ENCODE measurements around the gene GLI3.

The GLI3 gene

GRCh38 chr7:42170724-42171123, 66.3 kb downstream of the GLI3 start:
- no peak overlapping the region for H3K27ac ChIP-seq

GRCh38 chr7:42168512-42168911, 68.5 kb downstream of the GLI3 start:
- no peak overlapping the region for H3K27ac ChIP-seq
- TF ChIP-seq CTCF (IDR thresholded peaks at IDR 0.05), result no peak
- TF ChIP-seq ZFX (IDR thresholded peaks at IDR 0.05; ENCODE audit: borderline replicate concordance), result no peak

More at GRCh38 chr7:42170724-42171123, 66.3 kb downstream of the GLI3 start:
- TF ChIP-seq CTCF (IDR thresholded peaks at IDR 0.05) (no peak), ZFX (IDR thresholded peaks at IDR 0.05; ENCODE audit: borderline replicate concordance) (no peak)

GRCh38 chr7:42167631-42168236, 69.3 kb downstream of the GLI3 start:
- TF ChIP-seq CTCF (IDR thresholded peaks at IDR 0.05), result no peak
- TF ChIP-seq ZFX (IDR thresholded peaks at IDR 0.05; ENCODE audit: borderline replicate concordance), result no peak
- H3K27ac ChIP-seq, result peak overlapping the region; percentile 3

- TF ChIP-seq ZFX (IDR thresholded peaks at IDR 0.05; ENCODE audit: borderline replicate concordance), result no peak
- no peak for TF ChIP-seq CTCF (IDR thresholded peaks at IDR 0.05)
- H3K27ac ChIP-seq, result peak overlapping the region; percentile 3
Observed at GRCh38 chr7:42167206-42167605, 69.8 kb downstream of the GLI3 start.

GRCh38 chr7:42164881-42165428, 72.1 kb downstream of the GLI3 start:
- H3K27ac ChIP-seq, result no peak overlapping the region
- TF ChIP-seq ZFX (IDR thresholded peaks at IDR 0.05; ENCODE audit: borderline replicate concordance) (no peak), CTCF (IDR thresholded peaks at IDR 0.05) (no peak)

GRCh38 chr7:42162560-42163325, 74.3 kb downstream of the GLI3 start:
- TF ChIP-seq ZFX (IDR thresholded peaks at IDR 0.05; ENCODE audit: borderline replicate concordance), result no peak
- TF ChIP-seq CTCF (IDR thresholded peaks at IDR 0.05), result no peak

GRCh38 chr7:42161719-42162118, 75.3 kb downstream of the GLI3 start:
- TF ChIP-seq ZFX (IDR thresholded peaks at IDR 0.05; ENCODE audit: borderline replicate concordance), result no peak
- TF ChIP-seq CTCF (IDR thresholded peaks at IDR 0.05), result no peak
- H3K27ac ChIP-seq, result no peak overlapping the region

More at GRCh38 chr7:42162560-42163325, 74.3 kb downstream of the GLI3 start:
- H3K27ac ChIP-seq, result no peak overlapping the region

All from 22Rv1 (cell line).